H9 (cell line): ENCODE results near the gene ARHGEF16. TPM values are rescaled to one million over a fixed set of nuclear protein-coding genes. Genes with fewer than 3 reads are reported as not detected.

Source experiments
- DNase-seq: peaks from one replicate; pipeline ENCODE4 v3.0.0-alpha.2; 2017
- H2AFZ ChIP-seq: one replicate; pipeline ENCODE4 v1.6.1; 2013; ENCODE audit warnings: mild to moderate bottlenecking, low read length, control low read depth, moderate library complexity
- H2AK5ac ChIP-seq: 2 replicates; pipeline ENCODE4 v1.6.1; 2013; ENCODE audit warnings: low read length, control low read depth, mixed read lengths; ENCODE audit not compliant: insufficient read length
- H2BK120ac ChIP-seq: one replicate; pipeline ENCODE4 v1.6.1; 2013; ENCODE audit warnings: low read depth, mild to moderate bottlenecking, low read length, control low read depth, inconsistent platforms; ENCODE audit not compliant: poor library complexity, severe bottlenecking
- H2BK12ac ChIP-seq: 2 replicates; pipeline ENCODE4 v1.6.1; 2013; ENCODE audit warnings: low read length, control low read depth, mixed read lengths, low read depth; ENCODE audit not compliant: insufficient read length
- H2BK15ac ChIP-seq: 2 replicates; pipeline ENCODE4 v1.6.1; 2013; ENCODE audit warnings: low read depth, low read length, control low read depth
- H2BK20ac ChIP-seq: one replicate; pipeline ENCODE4 v1.6.1; 2013; ENCODE audit warnings: low read depth, mild to moderate bottlenecking, low read length, control low read depth, inconsistent platforms; ENCODE audit not compliant: poor library complexity, severe bottlenecking
- H2BK5ac ChIP-seq: 2 replicates; pipeline ENCODE4 v1.6.1; 2013; ENCODE audit warnings: low read length, control low read depth, mixed read lengths; ENCODE audit not compliant: insufficient read length
- H3K14ac ChIP-seq: 2 replicates; pipeline ENCODE4 v1.6.1; 2013; ENCODE audit warnings: low read length, control low read depth; ENCODE audit not compliant: insufficient read depth
- H3K18ac ChIP-seq: 2 replicates; pipeline ENCODE4 v1.6.1; 2013; ENCODE audit warnings: low read depth, mild to moderate bottlenecking, mixed read lengths, low read length, control low read depth; ENCODE audit not compliant: insufficient read length
- H3K23ac ChIP-seq: 2 replicates; pipeline ENCODE4 v1.6.1; 2013; ENCODE audit warnings: low read length, control low read depth, mixed read lengths, low read depth; ENCODE audit not compliant: insufficient read length
- H3K23me2 ChIP-seq: 2 replicates; pipeline ENCODE4 v1.6.1; 2013; ENCODE audit warnings: low read depth, mild to moderate bottlenecking, mixed read lengths, low read length, control low read depth; ENCODE audit not compliant: insufficient read length, poor library complexity, severe bottlenecking
- H3K27ac ChIP-seq: 2 replicates; pipeline ENCODE4 v1.5.1; 2013; ENCODE audit warnings: low read length, control low read depth, mixed read lengths, low read depth; ENCODE audit not compliant: insufficient read length
- H3K27me3 ChIP-seq: 2 replicates; pipeline ENCODE4 v1.6.1; 2013; ENCODE audit warnings: low read length, control low read depth, inconsistent platforms; ENCODE audit not compliant: insufficient read depth
- H3K4ac ChIP-seq: 2 replicates; pipeline ENCODE4 v1.6.1; 2013; ENCODE audit warnings: low read depth, mild to moderate bottlenecking, control low read depth, inconsistent platforms, low read length, moderate library complexity
- H3K4me1 ChIP-seq: 2 replicates; pipeline ENCODE4 v1.6.1; 2013; ENCODE audit warnings: low read length, control low read depth, inconsistent platforms; ENCODE audit not compliant: insufficient read depth
- H3K4me2 ChIP-seq: 2 replicates; pipeline ENCODE4 v1.6.1; 2013; ENCODE audit warnings: low read length, control low read depth, mixed read lengths; ENCODE audit not compliant: insufficient read length, insufficient read depth
- H3K56ac ChIP-seq: 2 replicates; pipeline ENCODE4 v1.6.1; 2013; ENCODE audit warnings: low read depth, mild to moderate bottlenecking, mixed read lengths, low read length, control low read depth; ENCODE audit not compliant: insufficient read length
- H3K79me1 ChIP-seq: 2 replicates; pipeline ENCODE4 v1.6.1; 2013; ENCODE audit warnings: low read depth, mild to moderate bottlenecking, moderate library complexity, low read length, control low read depth, inconsistent platforms; ENCODE audit not compliant: insufficient read depth, poor library complexity, severe bottlenecking
- H3K79me2 ChIP-seq: 2 replicates; pipeline ENCODE4 v1.6.1; 2013; ENCODE audit warnings: low read length, control low read depth, inconsistent platforms; ENCODE audit not compliant: insufficient read depth
- H3K9ac ChIP-seq: 2 replicates; pipeline ENCODE4 v1.6.1; 2013; ENCODE audit warnings: low read length, control low read depth, mixed read lengths; ENCODE audit not compliant: insufficient read length; ENCODE audit errors: extremely low read depth
- H3K9me3 ChIP-seq: one replicate; pipeline ENCODE4 v1.6.1; 2013; ENCODE audit warnings: low read depth, low read length, inconsistent platforms; ENCODE audit not compliant: control insufficient read depth
- H3T11ph ChIP-seq: one replicate; pipeline ENCODE4 v1.6.1; 2013; ENCODE audit warnings: mild to moderate bottlenecking, low read length, control low read depth, inconsistent platforms
- H4K20me1 ChIP-seq: one replicate; pipeline ENCODE4 v1.6.1; 2013; ENCODE audit not compliant: control insufficient read depth, insufficient read length, insufficient read depth
- H4K5ac ChIP-seq: 2 replicates; pipeline ENCODE4 v1.6.1; 2013; ENCODE audit warnings: low read depth, mild to moderate bottlenecking, mixed read lengths, low read length, control low read depth; ENCODE audit not compliant: insufficient read length
- H4K8ac ChIP-seq: replicated peaks from 2 replicates; pipeline ENCODE4 v1.6.1; 2013; ENCODE audit warnings: low read length, control low read depth, mixed read lengths, low read depth; ENCODE audit not compliant: insufficient read length
- H4K91ac ChIP-seq: 2 replicates; pipeline ENCODE4 v1.6.1; 2013; ENCODE audit warnings: low read depth, mild to moderate bottlenecking, moderate library complexity, mixed read lengths, low read length, control low read depth; ENCODE audit not compliant: insufficient read length
- H3K27ac Mint-ChIP-seq, 3 experiments: 2 replicates in 2 of 3; 3 replicates in 1 of 3; pipeline ENCODE4 v1.8.0; 2020 to 2021; ENCODE audit warnings: mixed read lengths in 3 of 3, mild to moderate bottlenecking in 1 of 3, moderate library complexity in 1 of 3
- H3K27me3 Mint-ChIP-seq: 2 replicates; pipeline ENCODE4 v1.8.0; 2021; ENCODE audit warnings: low read depth, mild to moderate bottlenecking, moderate library complexity, mixed read lengths
- H3K36me3 Mint-ChIP-seq, 3 experiments: 2 replicates in 2 of 3; 3 replicates in 1 of 3; pipeline ENCODE4 v1.8.0; 2020 to 2021; ENCODE audit warnings: low read depth in 3 of 3, mixed read lengths in 3 of 3; ENCODE audit not compliant: insufficient read depth in 1 of 3
- H3K4me1 Mint-ChIP-seq, 2 experiments: 2 replicates each; pipeline ENCODE4 v1.8.0; 2020; ENCODE audit warnings: mixed read lengths in 2 of 2
- H3K4me3 Mint-ChIP-seq, 2 experiments: 2 replicates in 1 of 2; 3 replicates in 1 of 2; pipeline ENCODE4 v1.8.0; 2020 to 2021; ENCODE audit warnings: mild to moderate bottlenecking in 2 of 2, mixed read lengths in 2 of 2, moderate library complexity in 1 of 2
- H3K9me3 Mint-ChIP-seq, 2 experiments: 2 replicates in 1 of 2; 3 replicates in 1 of 2; pipeline ENCODE4 v1.8.0; 2020; ENCODE audit warnings: mild to moderate bottlenecking in 2 of 2, mixed read lengths in 2 of 2, moderate library complexity in 1 of 2
- CTCF ChIP-seq: fragments of 200-600 bp; sonication (generic); conservative IDR thresholded peaks from 3 replicates; pipeline ENCODE4 v1.8.0; 2021; ENCODE audit warnings: antibody characterized with exemption, mild to moderate bottlenecking
- WGBS: extraction: QIAGEN DNeasy Blood & Tissue Kit; methylation state at CpG from one replicate; pipeline ENCODE4 v1.1.7; 2013; ENCODE audit warnings: missing lambda C conversion rate, low lambda C conversion rate, mixed read lengths; ENCODE audit not compliant: insufficient read length; ENCODE audit errors: extremely low coverage; 5-methylcytosine and 5-hydroxymethylcytosine counted together
- total RNA-seq: library from RNA; stranded (reverse); gene quantifications from 2 replicates; pipeline ENCODE4 v1.2.1, GENCODE V29; 2021

The ARHGEF16 gene
- total RNA-seq, 1 experiment from 2014 or later: 48.5 TPM

- H3K27ac ChIP-seq: no peak overlapping the region
- H3K4me2 ChIP-seq: no peak overlapping the region
- no peak overlapping the region for H3K56ac ChIP-seq
- Mint-ChIP-seq H3K4me1 (peaks cover 18 to 34% of the 10 kb centered on the region in 2 experiments), H3K9me3 (no peaks in the 10 kb centered on the region), H3K36me3 (peaks cover 0 to 20% (median 18%) of the 10 kb centered on the region in 3 experiments; a peak in 4 of 7 replicates), H3K27ac (peak overlapping the region in 2 of 3 experiments; percentile 14 to 90; a peak in 2 of 7 replicates), H3K4me3 (peak overlapping the region; percentile 12 to 30; a peak in 3 of 5 replicates), H3K27me3 (no peaks in the 10 kb centered on the region)
- no peaks in the 10 kb centered on the region for H3K27me3 ChIP-seq
- no peak overlapping the region for H3T11ph ChIP-seq
- no peaks in the 10 kb centered on the region for H4K20me1 ChIP-seq
- no peaks in the 10 kb centered on the region for H3K9me3 ChIP-seq
- no peak for TF ChIP-seq CTCF
- WGBS: no CpG with 5 or more reads among the region's 29 CpGs
- H3K9ac ChIP-seq: no peak overlapping the region
- no peak overlapping the region for H3K23ac ChIP-seq
- H2AFZ ChIP-seq: no peak overlapping the region
- H3K4me1 ChIP-seq: no peaks in the 10 kb centered on the region
- DNase-seq: no peak
- H3K79me1 ChIP-seq: peaks cover 7% of the 10 kb centered on the region
- H3K18ac ChIP-seq: no peak overlapping the region
- H2BK5ac ChIP-seq: no peak overlapping the region
- no peaks in the 10 kb centered on the region; the same call in 1 of the 2 replicates for H3K79me2 ChIP-seq
- no peak overlapping the region for H2BK120ac ChIP-seq
- H2BK12ac ChIP-seq: no peak overlapping the region
- H4K8ac ChIP-seq: no peak overlapping the region
- H2AK5ac ChIP-seq: no peak overlapping the region
- no peak overlapping the region for H4K91ac ChIP-seq
- H4K5ac ChIP-seq: no peak overlapping the region
- no peak overlapping the region; the same call in 1 of the 2 replicates for H3K14ac ChIP-seq
- no peak overlapping the region for H3K4ac ChIP-seq
- H3K23me2 ChIP-seq: peaks cover 3% of the 10 kb centered on the region
- no peak overlapping the region for H2BK15ac ChIP-seq
- no peak overlapping the region for H2BK20ac ChIP-seq
Measured at GRCh38 chr1:3456964-3457909, 2.8 kb downstream of the ARHGEF16 start.
